ENCODE data around the gene IQCK.

The IQCK gene

GRCh38 chr16:19774024-19774423 is 56.0 kb downstream of the IQCK start:
- no peaks in the 10 kb centered on the region for H3K36me3 ChIP-seq
- H3K4me3 ChIP-seq (ENCODE audit: low read depth in 1 of 2, low read length in 1 of 2) = no peak overlapping the region
- no peaks in the 10 kb centered on the region for H3K27me3 ChIP-seq
- no peaks in the 10 kb centered on the region for H3K4me1 ChIP-seq (ENCODE audit: control insufficient read depth in 1 of 2, insufficient read depth in 1 of 2, low read depth in 1 of 2, low read length in 1 of 2)
- H3K27ac ChIP-seq = no peak overlapping the region
- H3K9me3 ChIP-seq = no peaks in the 10 kb centered on the region
- no peak for TF ChIP-seq CTCF (IDR thresholded peaks at IDR 0.05)

GRCh38 chr16:19776147-19776546 is 58.1 kb downstream of the IQCK start:
- Histone ChIP-seq H3K27me3 (no peaks in the 10 kb centered on the region), H3K27ac (no peak overlapping the region), H3K4me3 (ENCODE audit: low read depth in 1 of 2, low read length in 1 of 2) (no peak overlapping the region), H3K9me3 (no peaks in the 10 kb centered on the region), H3K36me3 (no peaks in the 10 kb centered on the region), H3K4me1 (ENCODE audit: control insufficient read depth in 1 of 2, insufficient read depth in 1 of 2, low read depth in 1 of 2, low read length in 1 of 2) (no peaks in the 10 kb centered on the region)
- no peak for TF ChIP-seq CTCF (IDR thresholded peaks at IDR 0.05)

GRCh38 chr16:19776565-19776964 is 58.5 kb downstream of the IQCK start:
- Histone ChIP-seq H3K9me3 (no peaks in the 10 kb centered on the region), H3K27ac (no peak overlapping the region), H3K36me3 (no peaks in the 10 kb centered on the region), H3K4me3 (ENCODE audit: low read depth in 1 of 2, low read length in 1 of 2) (no peak overlapping the region), H3K27me3 (no peaks in the 10 kb centered on the region), H3K4me1 (ENCODE audit: control insufficient read depth in 1 of 2, insufficient read depth in 1 of 2, low read depth in 1 of 2, low read length in 1 of 2) (no peaks in the 10 kb centered on the region)
- TF ChIP-seq CTCF (IDR thresholded peaks at IDR 0.05) = no peak

- no peaks in the 10 kb centered on the region for H3K27me3 ChIP-seq
- no peaks in the 10 kb centered on the region for H3K4me1 ChIP-seq (ENCODE audit: control insufficient read depth in 1 of 2, insufficient read depth in 1 of 2, low read depth in 1 of 2, low read length in 1 of 2)
- no peaks in the 10 kb centered on the region for H3K36me3 ChIP-seq
- no peaks in the 10 kb centered on the region for H3K9me3 ChIP-seq
- TF ChIP-seq CTCF (IDR thresholded peaks at IDR 0.05) = no peak
- no peak overlapping the region for H3K27ac ChIP-seq
- no peak overlapping the region for H3K4me3 ChIP-seq (ENCODE audit: low read depth in 1 of 2, low read length in 1 of 2)
Measured at GRCh38 chr16:19780321-19780720, 62.2 kb downstream of the IQCK start.

GRCh38 chr16:19781226-19781625 is 63.2 kb downstream of the IQCK start:
- no peaks in the 10 kb centered on the region for H3K27me3 ChIP-seq
- H3K4me3 ChIP-seq (ENCODE audit: low read depth in 1 of 2, low read length in 1 of 2) = no peak overlapping the region
- TF ChIP-seq CTCF (IDR thresholded peaks at IDR 0.05) = no peak
- H3K36me3 ChIP-seq = no peaks in the 10 kb centered on the region
- H3K9me3 ChIP-seq = no peaks in the 10 kb centered on the region
- H3K27ac ChIP-seq = no peak overlapping the region
- no peaks in the 10 kb centered on the region for H3K4me1 ChIP-seq (ENCODE audit: control insufficient read depth in 1 of 2, insufficient read depth in 1 of 2, low read depth in 1 of 2, low read length in 1 of 2)

Measured in neutrophil (primary cell).